Measurements from ENCODE around the gene ALDH5A1. TPM values are rescaled to one million over a fixed set of nuclear protein-coding genes. Genes with fewer than 3 reads are reported as not detected.

The ALDH5A1 gene
- polyA plus RNA-seq, 1 donor (not counting 4 experiments of a cell fraction or from before 2014, with no cell fraction given) = 0.45 TPM

DNA sequence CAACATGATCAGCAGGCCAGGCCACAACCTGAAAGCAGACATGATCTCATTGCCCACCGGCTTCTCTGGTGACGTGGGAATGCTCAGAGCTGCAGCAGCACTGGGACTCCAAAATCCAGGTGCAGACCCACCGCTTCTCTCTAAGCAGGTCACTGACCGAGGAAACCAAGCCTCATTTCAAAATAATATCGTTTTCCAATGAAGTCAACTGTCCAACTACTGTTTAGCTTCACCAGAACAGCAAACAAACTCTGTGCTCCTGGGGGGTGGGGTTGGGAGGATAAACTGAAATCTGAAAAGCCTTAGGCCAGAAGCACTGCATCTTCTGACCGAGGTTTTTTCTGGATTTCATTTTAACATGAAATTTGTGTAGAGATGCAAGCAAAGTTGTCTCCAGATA is 5.3 kb upstream of the ALDH5A1 start, which contains the start of gene GPLD1:
Gene GPLD1 (minus strand): TSS at position 109 of the 400 bp plus-strand sequence. CDS start 67 bp downstream, at position 42.
- no peaks in the 10 kb centered on the region for H3K79me2 ChIP-seq (ENCODE audit: control insufficient read depth, insufficient read depth, low read length)
- H3K27me3 ChIP-seq (ENCODE audit: control insufficient read depth, extremely low read depth, insufficient read depth, low read length) = peaks cover 4% of the 10 kb centered on the region
- H3K9me1 ChIP-seq (ENCODE audit: control insufficient read depth, extremely low read depth, insufficient read depth, low read length) = no peaks in the 10 kb centered on the region
- no peak within 1 kb of the TSS for H3K9ac ChIP-seq (ENCODE audit: control insufficient read depth, extremely low read depth, insufficient read depth, low read length)
- dilution Hi-C loops (cut with MboI; ENCODE audit: extremely low pct_ligation_motif_present, low sequenced_read_pairs) = no loop called here
- no peaks in the 10 kb centered on the region for H4K20me1 ChIP-seq (ENCODE audit: control insufficient read depth, extremely low read depth, insufficient read depth, low read length)
- no peak within 1 kb of the TSS for H3K27ac ChIP-seq (ENCODE audit: control insufficient read depth, insufficient read depth, low read length)
- H3K4me2 ChIP-seq (ENCODE audit: control insufficient read depth, extremely low read depth, insufficient read depth, low read depth, low read length) = no peak within 1 kb of the TSS
- H2AFZ ChIP-seq (ENCODE audit: control insufficient read depth, low read length) = no peak within 1 kb of the TSS
- H3K9me3 ChIP-seq (ENCODE audit: control insufficient read depth, low read depth, low read length) = no peaks in the 10 kb centered on the region
- H3K4me3 ChIP-seq (ENCODE audit: control insufficient read depth in 2 of 3, extremely low read depth in 1 of 3, insufficient read depth in 2 of 3, low read depth in 1 of 3, low read length in 3 of 3) = no peak within 1 kb of the TSS
- TF ChIP-seq, protein P1, sequence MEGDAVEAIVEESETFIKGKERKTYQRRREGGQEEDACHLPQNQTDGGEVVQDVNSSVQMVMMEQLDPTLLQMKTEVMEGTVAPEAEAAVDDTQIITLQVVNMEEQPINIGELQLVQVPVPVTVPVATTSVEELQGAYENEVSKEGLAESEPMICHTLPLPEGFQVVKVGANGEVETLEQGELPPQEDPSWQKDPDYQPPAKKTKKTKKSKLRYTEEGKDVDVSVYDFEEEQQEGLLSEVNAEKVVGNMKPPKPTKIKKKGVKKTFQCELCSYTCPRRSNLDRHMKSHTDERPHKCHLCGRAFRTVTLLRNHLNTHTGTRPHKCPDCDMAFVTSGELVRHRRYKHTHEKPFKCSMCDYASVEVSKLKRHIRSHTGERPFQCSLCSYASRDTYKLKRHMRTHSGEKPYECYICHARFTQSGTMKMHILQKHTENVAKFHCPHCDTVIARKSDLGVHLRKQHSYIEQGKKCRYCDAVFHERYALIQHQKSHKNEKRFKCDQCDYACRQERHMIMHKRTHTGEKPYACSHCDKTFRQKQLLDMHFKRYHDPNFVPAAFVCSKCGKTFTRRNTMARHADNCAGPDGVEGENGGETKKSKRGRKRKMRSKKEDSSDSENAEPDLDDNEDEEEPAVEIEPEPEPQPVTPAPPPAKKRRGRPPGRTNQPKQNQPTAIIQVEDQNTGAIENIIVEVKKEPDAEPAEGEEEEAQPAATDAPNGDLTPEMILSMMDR (optimal IDR thresholded peaks at IDR 0.05 in 1 of 3, IDR thresholded peaks at IDR 0.05 in 1 of 3, conservative IDR thresholded peaks at IDR 0.05 in 1 of 3; ENCODE audit: extremely low read depth in 1 of 3, insufficient read depth in 2 of 3, low read length in 3 of 3) = no peak
- TF ChIP-seq EZH2 (IDR thresholded peaks at IDR 0.05; ENCODE audit: low read length) = no peak
- H3K4me1 ChIP-seq (ENCODE audit: control insufficient read depth, extremely low read depth, insufficient read depth, low read length) = no peaks in the 10 kb centered on the region
- FAIRE-seq (no peak), DNase-seq (ENCODE audit: low read depth, low spot score) (no peak)
- no peaks in the 10 kb centered on the region for H3K36me3 ChIP-seq (ENCODE audit: control insufficient read depth in 2 of 2, extremely low read depth in 1 of 2, insufficient read depth in 2 of 2, low read length in 2 of 2)

DNA sequence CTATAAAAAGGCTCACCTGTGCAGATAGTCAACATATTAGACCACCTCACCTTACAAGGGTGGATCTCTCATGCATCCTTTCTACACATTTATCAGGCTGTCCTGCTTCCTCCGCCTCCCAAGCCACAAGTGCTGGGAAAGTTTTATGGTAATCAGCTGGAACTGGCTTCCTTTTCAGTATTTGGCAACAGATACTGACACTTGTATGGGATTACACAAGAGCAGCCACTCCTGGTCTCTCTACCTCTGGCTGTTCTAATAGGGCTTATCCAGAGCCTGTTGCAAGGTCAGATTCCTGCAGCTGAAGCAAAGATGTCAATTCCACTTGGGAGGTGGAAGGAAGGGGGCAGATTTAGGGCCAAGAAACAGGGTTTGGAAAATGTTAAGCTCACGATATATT is 4.9 kb upstream of the ALDH5A1 start:
- Histone ChIP-seq H3K4me2 (ENCODE audit: control insufficient read depth, extremely low read depth, insufficient read depth, low read depth, low read length) (no peak overlapping the region), H3K27me3 (ENCODE audit: control insufficient read depth, extremely low read depth, insufficient read depth, low read length) (peaks cover 5% of the 10 kb centered on the region), H3K36me3 (ENCODE audit: control insufficient read depth in 2 of 2, extremely low read depth in 1 of 2, insufficient read depth in 2 of 2, low read length in 2 of 2) (no peaks in the 10 kb centered on the region), H4K20me1 (ENCODE audit: control insufficient read depth, extremely low read depth, insufficient read depth, low read length) (no peaks in the 10 kb centered on the region), H2AFZ (ENCODE audit: control insufficient read depth, low read length) (no peak overlapping the region), H3K4me3 (ENCODE audit: control insufficient read depth in 2 of 3, extremely low read depth in 1 of 3, insufficient read depth in 2 of 3, low read depth in 1 of 3, low read length in 3 of 3) (no peak overlapping the region), H3K27ac (ENCODE audit: control insufficient read depth, insufficient read depth, low read length) (no peak overlapping the region), H3K79me2 (ENCODE audit: control insufficient read depth, insufficient read depth, low read length) (no peaks in the 10 kb centered on the region), H3K9me3 (ENCODE audit: control insufficient read depth, low read depth, low read length) (no peaks in the 10 kb centered on the region), H3K4me1 (ENCODE audit: control insufficient read depth, extremely low read depth, insufficient read depth, low read length) (no peaks in the 10 kb centered on the region), H3K9me1 (ENCODE audit: control insufficient read depth, extremely low read depth, insufficient read depth, low read length) (no peaks in the 10 kb centered on the region), H3K9ac (ENCODE audit: control insufficient read depth, extremely low read depth, insufficient read depth, low read length) (no peak overlapping the region)
- TF ChIP-seq EZH2 (IDR thresholded peaks at IDR 0.05; ENCODE audit: low read length) = no peak
- DNase-seq (ENCODE audit: low read depth, low spot score) = no peak
- dilution Hi-C loops (cut with MboI; ENCODE audit: extremely low pct_ligation_motif_present, low sequenced_read_pairs) = no loop called here
- FAIRE-seq = no peak

DNA sequence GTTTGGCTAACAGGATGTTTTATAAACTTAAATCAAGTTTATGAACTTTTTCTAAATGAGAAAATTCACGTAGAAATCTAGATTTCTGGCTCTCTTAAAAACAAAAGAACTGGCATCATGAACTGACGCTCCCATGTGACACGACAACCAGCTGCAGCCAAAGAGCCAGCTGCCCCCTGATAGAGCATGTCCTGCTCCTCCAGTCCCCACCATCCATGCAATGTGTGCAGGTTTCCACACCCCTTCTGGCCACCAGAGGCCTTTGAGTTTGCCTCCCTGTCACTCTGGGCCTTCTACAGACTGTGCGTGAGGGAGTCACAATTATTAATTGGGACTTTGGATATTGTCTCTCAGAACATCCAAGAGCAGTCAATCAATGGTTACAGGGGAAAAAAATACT is 3.8 kb upstream of the ALDH5A1 start:
- FAIRE-seq = no peak
- H4K20me1 ChIP-seq (ENCODE audit: control insufficient read depth, extremely low read depth, insufficient read depth, low read length) = no peaks in the 10 kb centered on the region
- dilution Hi-C loops (cut with MboI; ENCODE audit: extremely low pct_ligation_motif_present, low sequenced_read_pairs) = no loop called here
- H3K9ac ChIP-seq (ENCODE audit: control insufficient read depth, extremely low read depth, insufficient read depth, low read length) = no peak overlapping the region
- no peak overlapping the region for H2AFZ ChIP-seq (ENCODE audit: control insufficient read depth, low read length)
- H3K9me3 ChIP-seq (ENCODE audit: control insufficient read depth, low read depth, low read length) = no peaks in the 10 kb centered on the region
- no peak overlapping the region for H3K4me3 ChIP-seq (ENCODE audit: control insufficient read depth in 2 of 3, extremely low read depth in 1 of 3, insufficient read depth in 2 of 3, low read depth in 1 of 3, low read length in 3 of 3)
- no peak overlapping the region for H3K4me2 ChIP-seq (ENCODE audit: control insufficient read depth, extremely low read depth, insufficient read depth, low read depth, low read length)
- H3K79me2 ChIP-seq (ENCODE audit: control insufficient read depth, insufficient read depth, low read length) = no peaks in the 10 kb centered on the region
- H3K4me1 ChIP-seq (ENCODE audit: control insufficient read depth, extremely low read depth, insufficient read depth, low read length) = no peaks in the 10 kb centered on the region
- TF ChIP-seq EZH2 (IDR thresholded peaks at IDR 0.05; ENCODE audit: low read length) = no peak
- TF ChIP-seq, protein P1 (optimal IDR thresholded peaks at IDR 0.05 in 1 of 3, IDR thresholded peaks at IDR 0.05 in 1 of 3, conservative IDR thresholded peaks at IDR 0.05 in 1 of 3; ENCODE audit: extremely low read depth in 1 of 3, insufficient read depth in 2 of 3, low read length in 3 of 3) = peak in 1 of 3 experiments; percentile 9
- no peaks in the 10 kb centered on the region for H3K9me1 ChIP-seq (ENCODE audit: control insufficient read depth, extremely low read depth, insufficient read depth, low read length)
- peaks cover 13% of the 10 kb centered on the region for H3K27me3 ChIP-seq (ENCODE audit: control insufficient read depth, extremely low read depth, insufficient read depth, low read length)
- no peak overlapping the region for H3K27ac ChIP-seq (ENCODE audit: control insufficient read depth, insufficient read depth, low read length)
- no peak for DNase-seq (ENCODE audit: low read depth, low spot score)
- no peaks in the 10 kb centered on the region for H3K36me3 ChIP-seq (ENCODE audit: control insufficient read depth in 2 of 2, extremely low read depth in 1 of 2, insufficient read depth in 2 of 2, low read length in 2 of 2)
